Coronary artery (tissue), 2 donors: Measurements from ENCODE around the gene TMEM231.

Source experiments
- DNase-seq: peaks from one replicate; pipeline ENCODE4 v3.0.0-alpha.2; 2017; ENCODE audit warnings: low spot score
- H3K27ac ChIP-seq, 2 donors: fragments of 200-600 bp; sonication (generic); one replicate each; pipeline ENCODE4 v1.5.1; 2016 to 2019
- H3K4me3 ChIP-seq: fragments of 200-600 bp; sonication (generic); 2 replicates; pipeline ENCODE4 v1.5.1; 2016; ENCODE audit warnings: mild to moderate bottlenecking, moderate library complexity
- CTCF ChIP-seq: fragments of 200-600 bp; sonication (generic); IDR thresholded peaks from one replicate; pipeline ENCODE4 v1.5.1; 2019; ENCODE audit warnings: antibody characterized with exemption

Gene TMEM231

DNA sequence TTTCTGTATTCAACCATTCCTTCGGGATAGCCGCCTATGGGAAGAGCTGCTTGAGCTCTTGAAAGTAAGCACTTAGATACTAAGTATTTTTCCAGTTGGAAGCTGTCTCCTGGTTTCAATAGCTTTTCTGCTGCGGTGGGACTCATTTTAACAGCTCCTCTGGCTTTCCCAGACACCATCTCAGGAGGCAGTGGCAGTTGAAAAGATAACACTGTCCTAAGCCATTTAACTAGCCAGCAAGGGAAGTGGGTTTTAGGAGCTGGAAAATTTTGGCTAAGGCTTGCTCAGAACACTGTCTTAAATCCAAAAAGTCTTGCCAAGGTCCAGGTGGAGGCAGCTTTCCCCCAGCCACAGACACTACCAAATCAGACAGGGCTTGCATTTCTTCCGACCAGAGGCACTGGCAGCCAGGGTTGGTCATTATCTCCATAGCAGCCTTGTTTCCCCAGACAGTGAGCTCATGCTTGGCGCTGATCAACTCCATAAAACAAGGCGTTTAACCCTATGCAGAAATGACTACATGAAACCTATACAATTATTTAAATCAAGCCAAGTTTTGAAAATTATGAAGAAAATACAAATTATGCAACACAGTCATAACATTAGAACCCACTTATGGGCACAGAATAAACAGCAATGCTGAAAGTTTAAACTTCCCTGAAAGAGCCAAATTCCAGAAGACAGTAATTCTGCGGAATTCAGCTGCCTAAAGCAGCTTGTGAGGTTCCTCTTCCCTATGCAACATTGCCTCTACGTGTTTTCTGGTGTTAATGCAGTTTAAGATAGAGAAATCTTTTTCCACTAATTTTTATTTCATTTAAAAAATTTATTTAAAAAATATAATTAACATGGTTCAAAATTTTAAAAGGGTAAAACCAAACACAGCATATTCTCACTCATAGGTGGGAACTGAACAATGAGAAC is 35.1 kb upstream of the TMEM231 start:
- TF ChIP-seq CTCF, result no peak
- H3K27ac ChIP-seq, result peak overlapping the region; percentile 77 to 81
- peak; percentile 80 for DNase-seq
- peak overlapping the region; percentile 11 for H3K4me3 ChIP-seq

GRCh38 chr16:75589306-75589705 is 33.3 kb upstream of the TMEM231 start:
- H3K4me3 ChIP-seq, result no peak overlapping the region
- peak overlapping the region; percentile 77 to 81 for H3K27ac ChIP-seq
- no peak for TF ChIP-seq CTCF
- no peak for DNase-seq

- no peak for TF ChIP-seq CTCF
- H3K27ac ChIP-seq, result peak overlapping the region; percentile 77 to 81
- no peak overlapping the region for H3K4me3 ChIP-seq
- no peak for DNase-seq
Measured at GRCh38 chr16:75588716-75589115, 32.7 kb upstream of the TMEM231 start.

- DNase-seq, result no peak
- no peak for TF ChIP-seq CTCF
- Histone ChIP-seq H3K27ac (no peak overlapping the region), H3K4me3 (no peak overlapping the region)
Measured at GRCh38 chr16:75584108-75584507, 28.1 kb upstream of the TMEM231 start.

DNA sequence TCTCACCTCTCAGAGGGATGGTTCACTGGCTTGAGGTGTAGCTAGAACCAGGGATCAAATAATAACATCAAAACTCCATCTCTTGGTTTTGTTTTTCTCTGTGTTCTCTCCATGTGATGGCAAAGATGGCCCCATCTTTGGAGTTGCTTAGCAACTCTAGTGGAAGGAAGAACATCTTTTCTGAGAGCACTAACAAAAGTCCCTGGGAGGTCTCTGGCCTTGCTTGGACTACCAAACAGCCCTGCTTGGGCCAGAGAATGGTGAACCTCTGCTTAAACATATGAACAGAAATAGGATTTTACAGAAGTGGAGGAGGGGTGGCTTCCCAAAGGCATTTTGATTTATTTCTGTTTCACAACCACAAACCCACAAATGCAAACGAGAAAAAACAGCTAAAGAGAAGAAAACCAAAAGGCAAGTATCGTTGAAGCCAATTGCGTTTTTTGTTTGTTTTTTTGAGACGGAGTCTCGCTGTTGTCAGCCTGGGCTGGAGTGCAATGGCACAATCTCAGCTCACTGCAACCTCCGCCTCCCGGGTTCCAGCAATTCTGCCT is 23.3 kb upstream of the TMEM231 start:
- H3K27ac ChIP-seq, result no peak overlapping the region
- TF ChIP-seq CTCF, result no peak
- no peak for DNase-seq
- H3K4me3 ChIP-seq, result no peak overlapping the region

GRCh38 chr16:75578725-75579124 is 22.7 kb upstream of the TMEM231 start:
- no peak for TF ChIP-seq CTCF
- no peak for DNase-seq
- Histone ChIP-seq H3K4me3 (no peak overlapping the region), H3K27ac (no peak overlapping the region)

GRCh38 chr16:75578212-75578611 is 22.2 kb upstream of the TMEM231 start:
- H3K27ac ChIP-seq, result no peak overlapping the region
- DNase-seq, result no peak
- no peak overlapping the region for H3K4me3 ChIP-seq
- TF ChIP-seq CTCF, result no peak
